Activated CD4-positive, alpha-beta T cell treated with anti-CD3 and anti-CD28 coated beads, Interleukin-2, amount 50 U/mL, for 1 hour (primary cell): Measurements from ENCODE around the gene CTSG.
"Not testable (repeated sequence)": the region's sequence is repeated elsewhere in the genome, so short reads cannot be mapped to it uniquely, and the experiment has no call there.

Source experiments
- DNase-seq: peaks from one replicate; pipeline ENCODE4 v3.0.0-alpha.2; 2020

CTSG gene

GRCh38 chr14:24542346-24542936, 33.6 kb downstream of the CTSG start:
- DNase-seq: no peak

- DNase-seq: no peak
Measured at GRCh38 chr14:24535737-24536136, 40.3 kb downstream of the CTSG start.

GRCh38 chr14:24534286-24534685, 41.8 kb downstream of the CTSG start:
- DNase-seq: no peak

- not testable (repeated sequence) for DNase-seq
Measured at GRCh38 chr14:24525877-24526620, 50.0 kb downstream of the CTSG start.
